Muscle layer of colon (tissue), 2 donors: ENCODE results near the gene CCL21.
A peak's percentile ranks its signal among the peaks of the same experiment; 100 is the strongest.

Experiments
- H3K27ac ChIP-seq: one replicate; pipeline ENCODE4 v1.7.0; 2013; ENCODE audit warnings: low read depth, mild to moderate bottlenecking, low read length, moderate library complexity
- H3K27me3 ChIP-seq, 2 donors: one replicate each; pipeline ENCODE4 v1.7.0; 2013; ENCODE audit warnings: low read length in 2 of 2, mild to moderate bottlenecking in 2 of 2; ENCODE audit not compliant: insufficient read depth in 2 of 2, control insufficient read depth in 1 of 2
- H3K36me3 ChIP-seq: one replicate; pipeline ENCODE4 v1.7.0; 2013; ENCODE audit warnings: mild to moderate bottlenecking, low read length; ENCODE audit not compliant: insufficient read depth
- H3K4me1 ChIP-seq: one replicate; pipeline ENCODE4 v1.7.0; 2013; ENCODE audit warnings: mild to moderate bottlenecking, low read length; ENCODE audit not compliant: insufficient read depth
- H3K4me3 ChIP-seq, 2 donors: one replicate each; pipeline ENCODE4 v1.7.0; 2013; ENCODE audit warnings: low read length in 2 of 2, low read depth in 1 of 2, mild to moderate bottlenecking in 1 of 2, moderate library complexity in 1 of 2
- H3K9ac ChIP-seq: one replicate; pipeline ENCODE4 v1.7.0; 2013; ENCODE audit warnings: low read length
- H3K9me3 ChIP-seq: one replicate; pipeline ENCODE4 v1.7.0; 2013; ENCODE audit warnings: mild to moderate bottlenecking, low read length
- donor health status: abdominal sarcoma.
- donor health status: Adenocarcinoma of cecum.

CCL21 gene

DNA sequence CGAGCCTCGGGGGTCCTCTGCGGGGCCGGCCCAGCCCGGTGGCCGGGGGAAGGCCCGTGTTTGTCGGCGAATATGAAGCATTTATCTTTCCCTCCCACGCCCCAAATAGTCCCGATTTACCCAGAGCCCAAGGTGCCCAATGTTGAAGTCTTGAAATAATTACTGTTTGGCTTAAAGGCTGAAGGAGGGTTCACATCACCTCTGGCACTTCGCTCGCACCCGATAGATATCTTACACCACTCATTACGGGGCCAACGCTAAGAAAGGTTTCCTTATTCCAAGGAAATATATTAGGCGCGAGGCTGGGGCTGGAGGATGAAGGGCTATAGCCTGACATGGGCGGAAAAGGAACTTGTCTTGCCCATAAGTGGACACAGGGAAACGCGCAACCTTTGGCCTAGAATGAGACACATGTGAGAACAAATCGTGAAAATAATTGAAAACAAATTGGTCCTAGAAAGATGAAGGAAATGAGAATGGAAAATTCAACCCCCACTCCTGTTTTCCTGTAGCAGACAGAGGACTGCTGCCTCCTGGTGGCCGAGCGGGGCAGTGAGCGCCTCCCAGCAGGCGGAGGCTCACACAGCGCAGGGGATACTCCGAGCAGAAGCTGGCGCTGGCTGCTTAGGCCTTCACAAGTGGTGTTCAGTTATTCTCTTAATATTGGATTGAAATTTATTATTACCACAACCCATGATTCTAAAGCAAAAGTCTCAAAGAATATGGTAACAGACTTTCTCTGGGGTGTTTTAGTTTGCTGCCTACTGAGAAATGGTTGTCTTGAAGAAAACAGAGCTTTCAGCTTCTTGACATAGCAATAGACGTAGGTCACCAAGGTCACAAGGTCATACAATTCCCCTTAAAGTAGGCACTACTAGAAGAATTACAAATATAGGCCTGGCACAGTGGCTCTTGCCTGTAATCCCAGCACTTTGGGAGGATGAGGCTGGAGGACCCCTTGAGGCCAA, 7.9 kb downstream of the CCL21 start:
- peak overlapping the region; percentile 54 for H3K9ac ChIP-seq
- H3K27ac ChIP-seq, result peak overlapping the region; percentile 79
- H3K9me3 ChIP-seq, result no peaks in the 10 kb centered on the region

DNA sequence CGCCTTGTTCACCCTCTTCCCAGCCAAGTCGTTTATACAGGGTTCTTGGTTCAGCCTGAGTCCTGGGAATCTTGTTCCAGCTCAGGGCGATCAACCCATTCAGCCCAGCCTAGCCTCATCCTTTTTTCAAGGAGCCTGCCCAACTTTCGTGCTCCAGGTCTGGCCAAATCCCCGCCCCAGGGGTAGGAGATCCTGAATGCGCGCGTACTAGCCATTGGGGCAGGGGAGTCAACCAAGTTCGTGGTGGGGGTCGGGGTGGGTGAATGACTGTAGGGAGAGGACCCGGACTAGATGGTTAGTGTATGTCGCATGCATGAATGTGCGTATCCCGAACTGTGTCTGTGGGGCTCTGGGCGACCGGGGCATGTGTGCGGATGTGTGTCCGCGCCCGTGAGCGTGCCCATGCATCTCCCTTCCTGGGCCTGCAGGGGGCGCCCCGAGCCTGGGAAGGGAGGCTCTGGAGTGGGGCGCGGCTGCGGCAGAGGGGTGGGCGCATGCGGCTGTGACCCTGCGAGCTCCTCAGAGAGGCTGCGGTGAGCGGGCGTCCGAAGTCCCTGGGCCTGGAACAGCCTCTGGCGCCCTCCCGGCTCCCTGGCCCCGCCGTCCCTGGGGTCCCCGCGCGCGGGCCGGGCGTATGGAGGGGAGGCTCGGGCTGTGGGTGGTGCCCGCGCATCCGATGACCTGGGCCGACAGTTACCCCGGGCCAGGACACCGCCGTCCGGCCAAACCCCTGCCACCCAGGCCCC, 8.7 kb downstream of the CCL21 start:
- Histone ChIP-seq H3K4me1 (peaks cover 4% of the 10 kb centered on the region), H3K9me3 (no peaks in the 10 kb centered on the region), H3K27ac (peak overlapping the region; percentile 79), H3K36me3 (no peaks in the 10 kb centered on the region), H3K4me3 (peak overlapping the region; percentile 66 to 73), H3K27me3 (no peaks in the 10 kb centered on the region), H3K9ac (no peak overlapping the region)

More for the DNA sequence above, 7.9 kb downstream of the CCL21 start:
- Histone ChIP-seq H3K36me3 (no peaks in the 10 kb centered on the region), H3K4me1 (peaks cover 4% of the 10 kb centered on the region), H3K4me3 (peak overlapping the region; percentile 66 to 73), H3K27me3 (no peaks in the 10 kb centered on the region)

DNA sequence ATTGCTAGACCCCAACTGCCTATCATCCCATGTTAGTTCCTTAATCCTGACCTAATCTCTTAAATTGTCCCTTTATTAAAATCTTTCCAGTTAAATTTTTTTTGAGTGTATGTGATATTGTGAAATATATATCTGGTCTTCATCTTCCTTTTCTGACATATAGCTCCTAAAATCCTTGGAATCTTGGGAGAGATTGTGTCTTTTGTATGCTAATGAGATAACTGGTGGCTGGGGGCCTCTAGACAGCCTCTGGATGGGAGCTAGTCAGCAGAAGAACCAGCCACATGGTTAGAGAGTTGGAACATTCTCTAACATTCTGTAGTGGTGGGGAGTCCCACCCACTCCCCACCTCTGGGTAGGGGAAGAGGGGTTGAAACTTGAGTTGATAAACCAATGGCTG, 15.1 kb downstream of the CCL21 start:
- Histone ChIP-seq H3K36me3 (no peaks in the 10 kb centered on the region), H3K27ac (no peak overlapping the region), H3K9ac (no peak overlapping the region)

DNA sequence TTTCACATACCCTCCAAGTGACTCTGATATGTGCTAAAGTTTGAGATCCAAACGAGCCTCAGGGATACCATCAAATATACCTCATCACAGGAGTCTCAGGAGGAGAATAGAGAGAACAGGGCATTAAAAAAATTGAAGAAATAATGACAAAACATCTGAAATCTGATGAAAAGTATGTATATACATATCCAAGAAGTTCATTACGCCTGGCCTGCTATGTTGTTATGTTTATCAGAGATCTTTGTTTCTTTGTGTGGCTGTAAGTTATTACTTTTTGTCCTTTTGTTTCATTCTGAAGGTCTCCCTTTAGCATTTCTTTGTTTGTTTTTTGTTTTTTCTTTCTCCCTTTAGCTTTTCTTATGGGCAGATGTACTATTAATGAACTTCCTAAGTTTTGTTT, 16.4 kb downstream of the CCL21 start:
- H3K36me3 ChIP-seq, result no peaks in the 10 kb centered on the region
- no peaks in the 10 kb centered on the region for H3K9me3 ChIP-seq
- H3K4me1 ChIP-seq, result no peaks in the 10 kb centered on the region
- H3K9ac ChIP-seq, result no peak overlapping the region
- H3K27ac ChIP-seq, result no peak overlapping the region
- H3K27me3 ChIP-seq, result no peaks in the 10 kb centered on the region
- H3K4me3 ChIP-seq, result no peak overlapping the region

More for the DNA sequence above, 15.1 kb downstream of the CCL21 start:
- Histone ChIP-seq H3K4me1 (no peaks in the 10 kb centered on the region), H3K9me3 (no peaks in the 10 kb centered on the region), H3K4me3 (no peak overlapping the region), H3K27me3 (no peaks in the 10 kb centered on the region)

DNA sequence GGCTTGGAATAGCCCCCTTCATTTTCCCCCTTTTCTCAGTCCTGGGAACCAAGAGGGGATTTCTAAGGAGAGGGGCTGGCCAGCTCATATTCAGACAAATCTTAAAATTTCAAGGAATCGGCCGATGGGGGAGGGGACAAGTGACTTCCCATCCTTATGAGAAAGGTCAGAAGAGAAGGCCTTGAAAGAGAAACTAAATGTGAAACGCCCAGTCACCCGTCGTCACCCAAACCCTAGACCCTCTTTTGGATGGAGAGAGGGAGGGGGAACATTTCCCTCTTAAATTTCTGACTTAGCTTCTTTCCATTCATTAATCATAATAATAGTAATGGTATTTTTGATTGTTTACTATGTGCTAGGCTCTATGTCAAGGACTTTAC, 18.0 kb downstream of the CCL21 start:
- H3K27ac ChIP-seq, result no peak overlapping the region
- no peak overlapping the region for H3K4me3 ChIP-seq
- H3K9ac ChIP-seq, result no peak overlapping the region
- H3K36me3 ChIP-seq, result no peaks in the 10 kb centered on the region
- H3K4me1 ChIP-seq, result no peaks in the 10 kb centered on the region
- no peaks in the 10 kb centered on the region for H3K27me3 ChIP-seq
- no peaks in the 10 kb centered on the region for H3K9me3 ChIP-seq

DNA sequence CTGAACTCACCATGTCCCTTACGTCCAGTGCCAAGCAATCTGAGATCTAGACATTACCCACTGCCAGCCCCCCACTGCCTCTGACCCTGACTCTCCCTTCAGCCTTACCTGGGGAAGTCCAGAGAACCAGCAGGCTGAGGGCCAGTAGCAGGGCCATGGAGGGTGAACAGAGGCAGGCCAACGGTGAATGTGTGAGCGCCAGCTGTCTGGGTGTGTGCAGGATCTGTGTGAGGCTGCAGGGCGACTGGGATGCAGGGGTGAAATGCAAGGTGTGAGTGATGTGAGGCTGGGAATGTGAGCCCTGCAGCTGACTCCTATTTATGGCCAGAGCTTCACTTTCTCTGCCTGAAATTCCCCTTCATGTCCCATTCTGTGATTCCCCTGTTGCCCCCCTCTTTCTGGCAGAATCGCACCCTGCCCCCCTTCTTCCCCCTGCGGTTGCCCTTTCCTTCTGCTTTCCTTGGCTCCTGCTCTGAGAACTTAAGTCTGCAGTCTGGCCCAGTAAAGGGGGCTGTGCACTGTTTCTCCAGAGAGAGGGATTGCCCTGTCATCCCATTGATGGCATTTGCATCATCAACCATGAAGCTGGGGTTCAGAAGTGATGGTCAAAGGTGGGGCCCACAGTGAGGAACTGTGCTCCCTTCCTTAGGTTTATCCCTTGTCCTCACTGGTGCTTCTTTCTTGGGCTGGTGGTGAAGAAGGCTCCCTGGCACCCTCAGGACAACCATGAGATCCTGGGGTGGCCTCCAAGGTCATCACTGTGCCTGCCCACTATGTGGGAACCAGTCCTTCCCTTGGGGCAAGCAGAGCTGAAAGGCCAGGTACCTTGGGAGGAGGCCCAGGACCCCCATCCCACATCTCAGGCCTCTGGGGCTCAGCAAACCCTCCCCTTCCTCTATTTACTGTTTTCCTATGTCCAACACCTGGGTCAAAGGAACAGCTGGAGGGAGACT, 18.7 kb downstream of the CCL21 start, which contains the start of gene CCL19:
Gene CCL19 (minus strand): TSS at position 294 of the 953 bp plus-strand sequence. CDS start 137 bp downstream, at position 157.
- Histone ChIP-seq H3K4me1 (no peaks in the 10 kb centered on the region), H3K9me3 (no peaks in the 10 kb centered on the region), H3K36me3 (no peaks in the 10 kb centered on the region), H3K27me3 (no peaks in the 10 kb centered on the region), H3K4me3 (no peak within 1 kb of the TSS), H3K9ac (no peak within 1 kb of the TSS), H3K27ac (no peak within 1 kb of the TSS)

DNA sequence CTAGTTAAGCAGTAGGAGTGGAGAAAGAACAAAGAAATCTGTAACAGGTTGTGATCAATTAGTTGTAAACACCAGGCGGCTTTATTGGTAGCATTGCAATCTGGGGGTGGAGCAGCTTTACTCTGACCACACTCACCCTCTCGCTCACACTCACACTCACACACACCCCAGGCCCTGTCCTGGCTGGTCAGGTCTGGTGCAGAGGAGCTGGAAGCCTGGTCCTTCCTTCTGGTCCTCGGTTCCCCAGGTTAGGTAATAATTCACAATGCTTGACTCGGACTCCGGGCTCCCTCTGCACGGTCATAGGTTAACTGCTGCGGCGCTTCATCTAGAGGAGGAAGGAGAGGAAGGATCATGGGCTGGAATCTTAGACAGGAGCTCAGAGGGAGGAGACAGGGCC, 20.4 kb downstream of the CCL21 start:
- Histone ChIP-seq H3K27me3 (no peaks in the 10 kb centered on the region), H3K4me1 (no peaks in the 10 kb centered on the region), H3K9ac (no peak overlapping the region), H3K27ac (no peak overlapping the region), H3K9me3 (no peaks in the 10 kb centered on the region), H3K36me3 (no peaks in the 10 kb centered on the region), H3K4me3 (no peak overlapping the region)

DNA sequence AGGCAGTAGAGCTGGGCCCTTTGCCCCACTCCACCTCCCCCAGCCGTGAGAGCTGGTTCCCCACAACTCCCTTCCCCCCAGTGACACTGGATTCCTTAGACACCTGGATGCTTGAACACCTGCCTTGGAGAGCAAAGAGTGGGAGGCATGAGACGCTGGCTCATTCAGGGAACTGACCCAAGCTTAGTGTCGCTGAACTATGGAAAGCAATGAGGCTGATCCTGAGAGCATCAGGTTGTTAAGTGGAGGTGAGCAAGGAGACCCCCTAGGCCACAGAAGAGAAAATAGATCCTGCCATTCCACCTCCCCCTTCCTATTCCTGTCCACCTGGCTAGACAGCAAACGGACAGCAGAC, 20.8 kb downstream of the CCL21 start:
- Histone ChIP-seq H3K9ac (no peak overlapping the region), H3K27ac (no peak overlapping the region), H3K9me3 (no peaks in the 10 kb centered on the region), H3K4me1 (no peaks in the 10 kb centered on the region), H3K27me3 (no peaks in the 10 kb centered on the region), H3K4me3 (no peak overlapping the region), H3K36me3 (no peaks in the 10 kb centered on the region)

DNA sequence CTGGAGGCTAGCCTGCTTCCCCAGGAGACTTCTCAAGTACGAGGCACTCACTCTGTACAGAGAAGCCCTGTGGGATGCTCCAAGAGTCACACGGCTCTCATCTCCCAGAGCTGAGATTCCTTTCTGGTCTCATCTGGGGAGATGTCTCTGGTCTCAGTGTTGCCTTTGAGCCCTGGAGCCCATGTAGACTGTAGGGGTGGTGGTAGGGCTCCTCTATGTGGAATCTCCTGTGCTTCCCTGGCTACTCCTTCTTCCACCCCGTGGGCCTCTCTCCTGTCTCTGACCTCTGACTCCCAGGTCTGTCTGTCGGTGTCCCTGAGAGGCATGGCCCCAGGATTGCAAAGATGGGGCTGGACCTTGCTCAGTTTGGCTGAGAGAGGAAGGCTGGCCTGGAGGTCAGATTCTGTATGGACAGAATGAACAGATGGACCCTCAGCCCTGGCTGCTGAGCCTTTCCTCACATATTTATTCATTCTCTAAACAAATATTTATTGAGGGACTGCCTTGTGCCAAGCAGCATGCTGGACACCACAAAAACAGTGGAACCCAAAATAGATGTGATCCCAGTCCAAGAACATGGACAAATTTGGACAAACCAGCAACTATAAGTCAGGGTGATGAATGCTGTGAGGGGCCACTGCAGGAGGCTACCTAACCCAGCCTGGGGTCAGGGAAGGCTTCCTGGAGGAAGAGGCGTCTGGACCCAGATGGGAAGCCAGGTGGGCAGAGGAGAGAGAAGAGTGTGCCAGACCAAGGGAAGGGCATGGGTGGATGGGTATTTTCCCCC, 21.4 kb downstream of the CCL21 start:
- no peak overlapping the region for H3K9ac ChIP-seq
- no peaks in the 10 kb centered on the region for H3K36me3 ChIP-seq
- no peaks in the 10 kb centered on the region for H3K27me3 ChIP-seq
- no peak overlapping the region for H3K4me3 ChIP-seq
- H3K4me1 ChIP-seq, result no peaks in the 10 kb centered on the region
- no peaks in the 10 kb centered on the region for H3K9me3 ChIP-seq
- no peak overlapping the region for H3K27ac ChIP-seq

DNA sequence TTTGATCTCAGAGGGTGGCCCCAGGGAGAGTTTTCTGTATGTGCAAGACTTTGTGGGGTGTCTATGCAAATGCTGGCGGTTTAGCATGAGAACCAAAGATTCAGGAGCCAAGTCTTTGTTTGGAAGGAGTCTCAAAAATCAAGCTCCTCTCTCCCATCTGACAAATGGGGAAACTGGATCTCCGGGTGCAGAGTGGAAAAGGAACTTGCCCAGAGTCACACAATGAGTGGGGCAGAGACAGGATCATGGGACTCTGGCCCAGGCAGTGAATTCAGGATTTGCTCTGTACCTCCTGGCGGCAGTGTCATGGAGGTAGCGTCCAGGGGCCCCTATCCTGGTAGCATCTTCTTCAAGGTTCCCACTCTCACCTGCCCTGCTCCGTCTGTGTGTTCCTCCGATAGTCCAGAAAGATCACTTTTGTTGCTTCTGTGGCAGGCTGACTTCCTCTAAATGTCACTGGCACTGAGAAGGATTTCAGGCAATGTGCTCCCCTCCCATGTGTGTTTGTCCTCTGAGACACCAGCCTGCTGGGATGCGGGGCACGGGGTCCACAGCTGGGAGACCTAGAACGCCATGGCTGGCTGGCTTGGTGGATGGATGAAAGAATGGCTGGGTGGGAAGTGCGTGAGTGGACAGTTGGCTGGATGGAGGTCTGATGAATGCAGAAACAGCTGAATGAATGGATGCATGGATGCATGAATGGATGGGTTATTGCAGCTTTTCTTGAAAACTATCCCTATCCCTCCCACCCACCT, 22.5 kb downstream of the CCL21 start:
- H3K4me1 ChIP-seq, result no peaks in the 10 kb centered on the region

More for the DNA sequence above, 22.5 kb downstream of the CCL21 start:
- H3K27me3 ChIP-seq, result no peaks in the 10 kb centered on the region
- no peaks in the 10 kb centered on the region for H3K9me3 ChIP-seq
- no peak overlapping the region for H3K9ac ChIP-seq
- H3K4me3 ChIP-seq, result no peak overlapping the region
- no peak overlapping the region for H3K27ac ChIP-seq
- no peaks in the 10 kb centered on the region for H3K36me3 ChIP-seq
